ENCODE data around the gene RPL37. TPM values are rescaled to one million over a fixed set of nuclear protein-coding genes. Genes with fewer than 3 reads are reported as not detected.

The RPL37 gene
- total RNA-seq, 1 experiment from 2014 or later: 1,038 TPM

DNA sequence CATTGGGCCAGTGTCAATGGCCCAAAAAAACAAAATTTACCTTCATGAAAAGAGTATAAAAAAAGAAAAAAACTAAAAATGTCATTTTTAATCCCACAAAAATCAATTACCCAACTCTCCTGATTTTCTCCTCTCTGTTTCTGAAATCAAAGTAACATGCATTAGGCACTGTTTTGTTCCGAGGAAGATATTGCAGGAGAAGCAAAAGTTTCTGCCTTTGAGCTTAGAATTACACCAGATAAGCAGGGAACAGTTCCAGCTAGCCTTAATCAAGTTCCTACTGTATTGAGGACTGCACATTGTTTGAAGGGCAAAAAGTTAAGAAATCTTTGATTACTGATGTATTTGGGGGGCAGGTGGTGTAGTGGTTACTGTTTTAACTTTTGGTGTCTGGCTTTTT lies 35.8 kb downstream of the RPL37 start:
- intact Hi-C loops (cut with micrococcal nuclease; ENCODE audit: unreplicated experiment): no loop called here
- H3K4me1 Mint-ChIP-seq (ENCODE audit: low read depth, unreplicated experiment): peaks cover 12% of the 10 kb centered on the region
- H3K9me3 Mint-ChIP-seq (ENCODE audit: low read depth, unreplicated experiment): no peaks in the 10 kb centered on the region
- BruUV-seq (replicated peaks): TSS peak; percentile 78
- H3K27ac Mint-ChIP-seq (ENCODE audit: unreplicated experiment): no peak overlapping the region
- peaks cover 40% of the 10 kb centered on the region for H3K36me3 Mint-ChIP-seq (ENCODE audit: insufficient read depth, unreplicated experiment)
- DNase-seq: no peak
- H3K4me3 Mint-ChIP-seq (ENCODE audit: low read depth, unreplicated experiment): peak overlapping the region; percentile 85
- TF ChIP-seq, protein P1, sequence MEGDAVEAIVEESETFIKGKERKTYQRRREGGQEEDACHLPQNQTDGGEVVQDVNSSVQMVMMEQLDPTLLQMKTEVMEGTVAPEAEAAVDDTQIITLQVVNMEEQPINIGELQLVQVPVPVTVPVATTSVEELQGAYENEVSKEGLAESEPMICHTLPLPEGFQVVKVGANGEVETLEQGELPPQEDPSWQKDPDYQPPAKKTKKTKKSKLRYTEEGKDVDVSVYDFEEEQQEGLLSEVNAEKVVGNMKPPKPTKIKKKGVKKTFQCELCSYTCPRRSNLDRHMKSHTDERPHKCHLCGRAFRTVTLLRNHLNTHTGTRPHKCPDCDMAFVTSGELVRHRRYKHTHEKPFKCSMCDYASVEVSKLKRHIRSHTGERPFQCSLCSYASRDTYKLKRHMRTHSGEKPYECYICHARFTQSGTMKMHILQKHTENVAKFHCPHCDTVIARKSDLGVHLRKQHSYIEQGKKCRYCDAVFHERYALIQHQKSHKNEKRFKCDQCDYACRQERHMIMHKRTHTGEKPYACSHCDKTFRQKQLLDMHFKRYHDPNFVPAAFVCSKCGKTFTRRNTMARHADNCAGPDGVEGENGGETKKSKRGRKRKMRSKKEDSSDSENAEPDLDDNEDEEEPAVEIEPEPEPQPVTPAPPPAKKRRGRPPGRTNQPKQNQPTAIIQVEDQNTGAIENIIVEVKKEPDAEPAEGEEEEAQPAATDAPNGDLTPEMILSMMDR (IDR thresholded peaks at IDR 0.05; ENCODE audit: unreplicated experiment): no peak
- CTCF ChIA-PET: interaction anchor here (0.6 to 2.4 kb wide), 3 partner anchors 15 to 44 kb away, joined by 3 to 7 read pairs (median 3); no protein-coding TSS in a partner anchor
- H3K27me3 Mint-ChIP-seq (ENCODE audit: unreplicated experiment): no peaks in the 10 kb centered on the region

DNA sequence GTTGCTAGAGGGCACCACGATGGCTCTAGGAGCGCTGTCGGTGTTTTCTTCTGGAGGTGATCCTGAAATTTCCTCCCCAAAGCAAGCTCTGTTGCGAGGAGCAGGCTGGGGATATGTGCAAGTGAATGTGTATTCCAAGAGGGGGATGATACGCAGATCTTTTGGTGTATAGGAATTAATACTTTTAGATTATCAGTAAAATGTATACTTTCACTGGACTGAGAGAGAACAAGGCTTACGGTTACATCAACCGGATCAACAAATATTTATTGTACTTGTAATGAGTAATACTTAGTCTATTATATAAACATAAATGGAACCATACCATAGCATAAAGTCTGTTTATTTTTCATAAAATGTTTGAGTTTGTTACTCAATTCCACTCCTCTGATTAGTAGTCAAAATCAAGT lies 36.2 kb downstream of the RPL37 start:
- intact Hi-C loops (cut with micrococcal nuclease; ENCODE audit: unreplicated experiment): no loop called here
- Mint-ChIP-seq H3K4me3 (ENCODE audit: low read depth, unreplicated experiment) (peak overlapping the region; percentile 85), H3K27me3 (ENCODE audit: unreplicated experiment) (no peaks in the 10 kb centered on the region), H3K4me1 (ENCODE audit: low read depth, unreplicated experiment) (peaks cover 12% of the 10 kb centered on the region), H3K27ac (ENCODE audit: unreplicated experiment) (peak overlapping the region; percentile 66), H3K36me3 (ENCODE audit: insufficient read depth, unreplicated experiment) (peaks cover 42% of the 10 kb centered on the region), H3K9me3 (ENCODE audit: low read depth, unreplicated experiment) (no peaks in the 10 kb centered on the region)
- BruUV-seq (replicated peaks): no TSS peak
- TF ChIP-seq, protein P1 (IDR thresholded peaks at IDR 0.05; ENCODE audit: unreplicated experiment): no peak
- peak; percentile 57 for DNase-seq
- CTCF ChIA-PET: interaction anchor here (0.6 to 2.4 kb wide), 6 partner anchors 9 to 44 kb away, joined by 3 to 7 read pairs (median 4); no protein-coding TSS in a partner anchor

DNA sequence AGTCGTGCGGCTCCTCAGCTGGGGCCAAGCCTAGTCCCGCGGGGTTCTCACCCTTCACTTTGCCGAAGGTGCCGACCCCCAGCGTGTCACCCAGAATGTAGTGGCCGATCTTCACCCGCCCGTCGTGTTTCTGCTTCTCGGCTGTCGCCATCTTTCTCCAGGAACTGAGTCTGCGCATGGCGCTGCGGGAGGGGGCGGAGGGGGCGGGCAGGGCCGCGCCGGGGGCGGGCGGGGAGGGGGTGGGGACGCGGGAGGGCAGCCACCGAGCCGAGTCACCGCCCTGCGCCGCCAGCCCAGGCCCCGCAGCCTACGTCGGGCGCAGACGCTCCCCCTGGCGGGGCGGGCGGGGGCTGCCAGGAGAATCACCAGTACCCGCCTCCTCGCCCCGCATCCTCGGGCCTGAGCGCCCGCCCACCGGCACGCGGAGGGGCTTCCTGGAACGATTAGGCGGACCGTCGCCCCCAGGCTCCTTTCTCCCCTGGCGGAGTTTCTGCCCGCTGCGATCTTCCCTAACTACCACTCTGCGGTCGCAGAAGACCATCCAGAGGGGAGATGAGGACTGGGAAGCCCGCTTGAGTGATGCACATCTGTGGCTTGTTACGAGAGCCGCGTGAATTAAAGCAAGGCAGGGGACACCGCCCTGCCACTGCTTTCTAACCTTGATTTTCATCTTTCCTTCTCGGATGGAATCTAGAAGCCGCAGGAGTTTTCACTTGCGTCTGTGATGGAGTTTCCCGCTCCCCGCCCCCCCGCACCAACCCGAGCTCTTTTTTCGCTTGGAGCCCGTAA lies 36.8 kb downstream of the RPL37 start, which contains the start of gene PRKAA1:
Gene PRKAA1 (minus strand): TSS at position 363 of the 789 bp plus-strand sequence. CDS start 185 bp downstream, at position 178.
- TF ChIP-seq, protein P1 (IDR thresholded peaks at IDR 0.05; ENCODE audit: unreplicated experiment): peak; percentile 77
- BruUV-seq (replicated peaks): no TSS peak
- CTCF ChIA-PET: interaction anchor here (0.6 to 2.4 kb wide), 7 partner anchors 9 to 152 kb away, joined by 3 to 7 read pairs (median 3); no protein-coding TSS in a partner anchor
- peak within 1 kb of the TSS; percentile 66 for H3K27ac Mint-ChIP-seq (ENCODE audit: unreplicated experiment)
- peaks cover 48% of the 10 kb centered on the region for H3K36me3 Mint-ChIP-seq (ENCODE audit: insufficient read depth, unreplicated experiment)
- H3K9me3 Mint-ChIP-seq (ENCODE audit: low read depth, unreplicated experiment): no peaks in the 10 kb centered on the region
- H3K27me3 Mint-ChIP-seq (ENCODE audit: unreplicated experiment): no peaks in the 10 kb centered on the region
- H3K4me3 Mint-ChIP-seq (ENCODE audit: low read depth, unreplicated experiment): peak within 1 kb of the TSS; percentile 85
- H3K4me1 Mint-ChIP-seq (ENCODE audit: low read depth, unreplicated experiment): peaks cover 12% of the 10 kb centered on the region
- DNase-seq: peak; percentile 95
- intact Hi-C loops (cut with micrococcal nuclease; ENCODE audit: unreplicated experiment): no loop called here

DNA sequence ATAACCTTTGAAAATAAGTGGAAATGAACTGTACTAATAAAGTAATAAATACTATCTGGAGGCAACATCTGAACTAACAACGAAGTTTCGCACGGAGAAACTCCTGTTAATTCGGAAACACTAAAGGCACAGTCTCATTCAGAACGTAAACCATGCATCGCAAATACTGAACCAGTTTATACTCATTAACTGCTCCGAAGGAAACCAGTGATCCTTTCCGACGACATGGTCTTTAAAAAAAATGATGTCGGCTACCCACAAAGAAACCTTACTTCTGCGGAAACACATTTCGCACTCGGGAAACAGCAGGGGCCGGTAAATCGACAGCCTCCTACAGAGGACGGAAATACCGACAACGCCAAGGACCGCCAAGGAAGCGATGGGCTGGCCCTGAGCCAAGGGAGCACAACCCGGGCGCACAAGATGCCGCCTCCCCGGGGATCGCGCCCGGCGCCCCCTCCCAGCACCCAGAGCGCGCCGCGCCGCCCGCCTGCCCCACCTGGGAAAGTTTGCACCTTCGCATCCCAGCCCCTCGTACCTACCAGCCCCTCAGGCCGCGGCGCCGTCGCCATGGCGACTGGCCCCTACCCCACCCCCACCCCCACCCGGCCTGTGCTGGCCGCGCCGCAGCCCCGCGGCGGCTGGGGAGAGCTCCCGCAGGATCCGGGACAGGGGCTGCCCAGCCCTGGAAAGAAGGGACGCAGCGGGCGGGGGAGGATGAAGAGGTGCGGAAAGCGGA lies 37.6 kb downstream of the RPL37 start:
- Mint-ChIP-seq H3K36me3 (ENCODE audit: insufficient read depth, unreplicated experiment) (peaks cover 50% of the 10 kb centered on the region), H3K27me3 (ENCODE audit: unreplicated experiment) (no peaks in the 10 kb centered on the region), H3K4me1 (ENCODE audit: low read depth, unreplicated experiment) (peaks cover 12% of the 10 kb centered on the region), H3K9me3 (ENCODE audit: low read depth, unreplicated experiment) (no peaks in the 10 kb centered on the region), H3K4me3 (ENCODE audit: low read depth, unreplicated experiment) (peak overlapping the region; percentile 85), H3K27ac (ENCODE audit: unreplicated experiment) (peak overlapping the region; percentile 66)
- CTCF ChIA-PET: interaction anchor here (0.6 to 2.4 kb wide), 3 partner anchors 10 to 151 kb away, joined by 3 to 7 read pairs (median 4); no protein-coding TSS in a partner anchor
- intact Hi-C loops (cut with micrococcal nuclease; ENCODE audit: unreplicated experiment): loop anchor here (1.0 to 2.0 kb wide), 2 partner anchors 23 to 42 kb away; partner anchors contain the start of gene TTC33
- BruUV-seq (replicated peaks): TSS peak; percentile 32
- TF ChIP-seq, protein P1 (IDR thresholded peaks at IDR 0.05; ENCODE audit: unreplicated experiment): no peak
- peak; percentile 83 for DNase-seq

All from Calu3 (cell line).